ENCODE results near the gene SHISA5.

- no peak for TF ChIP-seq CTCF (conservative IDR thresholded peaks at IDR 0.05; ENCODE audit: low read depth, low read length)
- TF ChIP-seq EZH2phosphoT487 (IDR thresholded peaks at IDR 0.05; ENCODE audit: borderline replicate concordance, low read length): no peak
- TF ChIP-seq EZH2 (IDR thresholded peaks at IDR 0.05; ENCODE audit: low read length, unreplicated experiment): no peak
These were observed 57.4 kb downstream of the SHISA5 start, which contains the start of gene ATRIP for GRCh38 chr3:48446425-48447193.

All from PC-3 (cell line).